ENCODE measurements around the gene EXPH5. TPM values are rescaled to one million over a fixed set of nuclear protein-coding genes. Genes with fewer than 3 reads are reported as not detected.

The EXPH5 gene
- total and polyA plus RNA-seq, 7 donors = 0.36 to 2.4 (median 0.55) TPM

DNA sequence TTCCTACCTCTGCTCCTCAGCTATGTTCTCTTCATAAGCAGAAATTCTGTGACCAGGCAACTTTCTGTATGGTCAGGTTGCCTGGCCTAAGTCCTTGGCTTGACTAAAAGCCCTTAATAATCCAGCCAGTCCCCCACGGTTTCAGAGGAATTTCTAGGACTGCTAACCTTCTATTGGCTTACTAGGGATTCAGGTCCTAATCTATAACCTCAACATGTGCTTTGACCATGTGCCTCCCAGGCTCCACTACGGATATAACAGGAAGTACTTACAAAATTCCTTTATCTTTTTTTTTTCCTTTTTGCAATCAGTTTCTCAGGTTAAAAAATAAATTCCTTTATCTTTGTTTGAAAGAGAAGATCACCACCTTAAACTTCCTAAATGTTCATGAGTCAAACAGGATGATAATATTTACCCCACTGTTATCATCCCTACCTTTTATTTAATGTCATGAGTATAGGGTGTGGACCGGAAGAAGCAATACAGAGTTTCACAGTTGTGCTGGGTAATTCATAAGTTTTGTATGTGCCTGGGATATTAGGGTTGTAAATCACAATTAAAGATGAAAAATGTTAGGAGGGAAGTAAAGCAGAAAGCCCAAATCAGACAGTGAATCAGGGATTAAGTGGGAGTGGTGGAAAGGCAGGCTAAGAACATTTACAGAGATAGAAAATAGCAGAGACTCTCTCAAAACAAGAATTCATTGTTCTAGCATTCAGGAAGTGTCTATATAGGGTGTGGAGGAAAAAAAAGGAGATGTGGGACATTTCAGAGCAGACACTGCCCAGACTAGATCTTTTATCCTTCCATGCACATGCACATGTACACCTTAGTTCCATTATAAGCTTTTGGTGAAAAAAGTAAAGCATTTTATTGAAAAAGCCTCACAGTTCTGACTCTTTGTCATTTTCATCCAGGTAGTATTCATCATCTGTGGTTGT is 84.6 kb downstream of the EXPH5 start:
- H3K27me3 ChIP-seq = no peaks in the 10 kb centered on the region
- H3K27ac ChIP-seq = no peak overlapping the region
- H3K9me3 ChIP-seq = no peaks in the 10 kb centered on the region
- TF ChIP-seq, protein P1, sequence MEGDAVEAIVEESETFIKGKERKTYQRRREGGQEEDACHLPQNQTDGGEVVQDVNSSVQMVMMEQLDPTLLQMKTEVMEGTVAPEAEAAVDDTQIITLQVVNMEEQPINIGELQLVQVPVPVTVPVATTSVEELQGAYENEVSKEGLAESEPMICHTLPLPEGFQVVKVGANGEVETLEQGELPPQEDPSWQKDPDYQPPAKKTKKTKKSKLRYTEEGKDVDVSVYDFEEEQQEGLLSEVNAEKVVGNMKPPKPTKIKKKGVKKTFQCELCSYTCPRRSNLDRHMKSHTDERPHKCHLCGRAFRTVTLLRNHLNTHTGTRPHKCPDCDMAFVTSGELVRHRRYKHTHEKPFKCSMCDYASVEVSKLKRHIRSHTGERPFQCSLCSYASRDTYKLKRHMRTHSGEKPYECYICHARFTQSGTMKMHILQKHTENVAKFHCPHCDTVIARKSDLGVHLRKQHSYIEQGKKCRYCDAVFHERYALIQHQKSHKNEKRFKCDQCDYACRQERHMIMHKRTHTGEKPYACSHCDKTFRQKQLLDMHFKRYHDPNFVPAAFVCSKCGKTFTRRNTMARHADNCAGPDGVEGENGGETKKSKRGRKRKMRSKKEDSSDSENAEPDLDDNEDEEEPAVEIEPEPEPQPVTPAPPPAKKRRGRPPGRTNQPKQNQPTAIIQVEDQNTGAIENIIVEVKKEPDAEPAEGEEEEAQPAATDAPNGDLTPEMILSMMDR (IDR thresholded peaks at IDR 0.05) = no peak
- TF ChIP-seq POLR2A (IDR thresholded peaks at IDR 0.05) (no peak), EP300 (IDR thresholded peaks at IDR 0.05) (no peak), POLR2AphosphoS5 (IDR thresholded peaks at IDR 0.05) (no peak)
- no peak for DNase-seq
- no peaks in the 10 kb centered on the region for H3K36me3 ChIP-seq
- 33 to 60% methylated on average over 3 of the region's 3 CpGs for WGBS, 2 donors
- H3K4me1 ChIP-seq = no peaks in the 10 kb centered on the region
- no peak overlapping the region for H3K4me3 ChIP-seq
- intact Hi-C loops (cut with DNase I) = no loop called here

DNA sequence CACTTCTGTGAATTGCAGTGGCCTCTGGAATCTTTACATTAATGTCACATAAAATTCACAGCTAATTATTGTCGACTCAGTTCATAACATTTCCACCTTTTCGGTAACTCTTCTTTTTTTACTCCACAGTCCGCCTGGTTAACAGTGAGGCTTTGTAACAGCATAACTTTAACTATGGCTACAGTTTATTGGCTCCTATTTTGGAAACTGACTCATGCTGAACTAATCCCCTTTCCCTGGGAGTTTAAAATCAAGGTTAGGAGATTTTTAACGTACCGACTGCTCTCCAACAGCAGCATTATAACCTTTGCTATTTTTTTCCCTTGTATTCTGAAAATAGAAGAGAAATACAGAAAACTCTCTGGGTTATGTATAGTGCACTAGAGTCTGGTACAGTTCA is 92.2 kb downstream of the EXPH5 start:
- Histone ChIP-seq H3K27me3 (no peaks in the 10 kb centered on the region), H3K36me3 (no peaks in the 10 kb centered on the region), H3K9me3 (no peaks in the 10 kb centered on the region), H3K4me3 (no peak overlapping the region), H3K4me1 (peaks cover 0 to 11% (median 5%) of the 10 kb centered on the region in 4 donors), H3K27ac (peak overlapping the region in 1 of 4 donors; percentile 48)
- TF ChIP-seq, protein P1 (IDR thresholded peaks at IDR 0.05) = no peak
- TF ChIP-seq EP300 (IDR thresholded peaks at IDR 0.05) = no peak
- TF ChIP-seq POLR2AphosphoS5 (IDR thresholded peaks at IDR 0.05) = no peak
- no peak for TF ChIP-seq POLR2A (IDR thresholded peaks at IDR 0.05)
- WGBS, 2 donors = 84 to 87% methylated on average over 5 of the region's 5 CpGs
- DNase-seq = no peak
- intact Hi-C loops (cut with DNase I) = no loop called here

GRCh38 chr11:108500721-108501120 is 92.8 kb downstream of the EXPH5 start:
- WGBS, 2 donors = 62 to 71% methylated on average over 2 of the region's 2 CpGs
- Histone ChIP-seq H3K9me3 (no peaks in the 10 kb centered on the region), H3K27ac (peak overlapping the region in 1 of 4 donors; percentile 48), H3K4me1 (peaks cover 0 to 16% (median 5%) of the 10 kb centered on the region in 4 donors), H3K36me3 (no peaks in the 10 kb centered on the region), H3K4me3 (no peak overlapping the region), H3K27me3 (no peaks in the 10 kb centered on the region)
- no peak for DNase-seq
- no peak for TF ChIP-seq POLR2A (IDR thresholded peaks at IDR 0.05)
- TF ChIP-seq, protein P1 (IDR thresholded peaks at IDR 0.05) = no peak
- TF ChIP-seq EP300 (IDR thresholded peaks at IDR 0.05) = no peak
- TF ChIP-seq POLR2AphosphoS5 (IDR thresholded peaks at IDR 0.05) = no peak
- intact Hi-C loops (cut with DNase I) = no loop called here

DNA sequence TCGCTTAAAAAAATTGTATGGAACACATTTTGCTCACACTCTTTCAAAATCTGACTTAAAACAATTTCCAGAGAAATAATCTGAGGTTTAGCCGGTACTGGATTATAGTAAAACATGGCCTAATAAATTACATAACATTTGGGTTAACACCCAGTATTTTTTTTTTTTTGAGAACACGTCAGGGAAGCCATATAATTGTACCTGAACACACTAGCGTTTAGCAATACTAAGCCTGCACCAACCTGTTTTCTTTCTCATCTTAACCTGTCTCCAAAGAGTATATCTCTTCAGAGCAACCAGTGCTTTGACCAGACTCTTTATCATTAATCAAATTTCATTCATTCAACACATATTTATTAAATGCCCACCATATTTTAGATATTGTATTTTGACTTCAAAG is 93.4 kb downstream of the EXPH5 start:
- Histone ChIP-seq H3K9me3 (no peaks in the 10 kb centered on the region), H3K4me1 (peaks cover 0 to 16% (median 5%) of the 10 kb centered on the region in 4 donors), H3K27me3 (no peaks in the 10 kb centered on the region), H3K36me3 (no peaks in the 10 kb centered on the region), H3K4me3 (no peak overlapping the region), H3K27ac (no peak overlapping the region)
- no peak for DNase-seq
- 79 to 94% methylated on average over 4 of the region's 4 CpGs for WGBS, 2 donors
- TF ChIP-seq POLR2A (IDR thresholded peaks at IDR 0.05) = no peak
- TF ChIP-seq EP300 (IDR thresholded peaks at IDR 0.05) = no peak
- TF ChIP-seq, protein P1 (IDR thresholded peaks at IDR 0.05) = no peak
- no peak for TF ChIP-seq POLR2AphosphoS5 (IDR thresholded peaks at IDR 0.05)
- intact Hi-C loops (cut with DNase I) = no loop called here

Data from sigmoid colon (tissue), 7 donors.